ENCODE data around the gene ANO4. TPM values are rescaled to one million over a fixed set of nuclear protein-coding genes. Genes with fewer than 3 reads are reported as not detected.

Gene ANO4
- total and polyA plus RNA-seq, 4 experiments from 2014 or later: not detected

DNA sequence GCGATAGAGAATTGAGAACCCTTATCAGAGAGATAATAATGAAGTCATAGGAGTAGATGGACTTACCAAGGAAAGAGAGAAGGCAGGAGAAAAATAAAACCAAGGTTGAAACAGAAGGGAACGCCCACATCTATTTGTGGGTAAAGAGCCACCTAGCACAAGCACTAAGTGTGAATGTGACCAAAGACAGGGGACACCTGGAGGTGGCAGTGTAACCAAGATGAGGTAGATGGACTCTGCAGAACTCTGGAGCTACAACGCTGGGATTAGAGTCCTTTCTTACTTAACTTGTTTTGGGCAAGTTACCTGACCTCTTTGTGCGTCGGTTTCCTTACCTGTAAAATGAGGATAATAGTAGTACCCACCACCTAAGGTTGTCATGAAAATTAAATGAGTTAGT is 313.6 kb downstream of the ANO4 start:
- ChIA-PET CTCF (ENCODE audit: partially characterized antibody) (no interaction called here), POLR2A (ENCODE audit: partially characterized antibody) (no interaction called here)
- H3K27me3 Mint-ChIP-seq: peaks cover 0 to 6% of the 10 kb centered on the region in 2 donors
- no peak overlapping the region for H3K4me3 ChIP-seq (ENCODE audit: low read length in 2 of 2)
- H3K9me3 Mint-ChIP-seq: peaks cover 0 to 12% (median 4%) of the 10 kb centered on the region in 8 donors
- H3K27ac Mint-ChIP-seq: no peak overlapping the region
- no peaks in the 10 kb centered on the region for H3K4me1 ChIP-seq (ENCODE audit: insufficient read depth, low read length)
- H3K36me3 ChIP-seq (ENCODE audit: insufficient read depth, low read length): no peaks in the 10 kb centered on the region
- no peaks in the 10 kb centered on the region for H3K36me3 Mint-ChIP-seq
- H3K9me3 ChIP-seq (ENCODE audit: control insufficient read depth in 1 of 2, low read length in 2 of 2): no peaks in the 10 kb centered on the region
- no peak overlapping the region for H3K27ac ChIP-seq (ENCODE audit: low read depth, low read length)
- no peak for DNase-seq
- H3K4me3 Mint-ChIP-seq: no peak overlapping the region
- intact Hi-C loops (cut with micrococcal nuclease): no loop called here
- H3K4me1 Mint-ChIP-seq: no peaks in the 10 kb centered on the region
- H3K27me3 ChIP-seq (ENCODE audit: insufficient read depth, low read length): no peaks in the 10 kb centered on the region

DNA sequence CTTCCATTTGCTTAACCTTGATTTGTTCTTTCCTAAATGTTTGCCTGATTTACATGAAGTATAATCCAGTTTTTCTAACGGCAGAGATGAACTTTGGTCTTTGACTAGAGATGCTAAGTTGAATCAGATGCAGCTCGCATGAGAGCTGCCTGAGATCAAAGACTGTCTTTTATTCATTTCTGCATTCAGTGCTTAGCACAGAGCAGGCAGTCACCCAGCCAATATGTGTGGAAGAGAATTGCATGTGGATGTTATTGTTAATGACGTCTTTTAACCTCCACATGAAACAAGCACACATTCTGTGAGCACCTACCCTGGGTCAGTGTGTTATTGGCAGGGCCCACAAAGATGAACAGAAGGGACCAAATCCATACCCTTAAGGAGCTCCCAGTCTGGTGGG is 316.3 kb downstream of the ANO4 start:
- Mint-ChIP-seq H3K27ac (no peak overlapping the region), H3K4me3 (no peak overlapping the region), H3K4me1 (no peaks in the 10 kb centered on the region), H3K36me3 (no peaks in the 10 kb centered on the region), H3K9me3 (peaks cover 0 to 8% (median 0%) of the 10 kb centered on the region in 8 donors), H3K27me3 (peaks cover 0 to 6% of the 10 kb centered on the region in 2 donors)
- no peaks in the 10 kb centered on the region for H3K4me1 ChIP-seq (ENCODE audit: insufficient read depth, low read length)
- intact Hi-C loops (cut with micrococcal nuclease): no loop called here
- no peaks in the 10 kb centered on the region for H3K36me3 ChIP-seq (ENCODE audit: insufficient read depth, low read length)
- no peaks in the 10 kb centered on the region for H3K9me3 ChIP-seq (ENCODE audit: control insufficient read depth in 1 of 2, low read length in 2 of 2)
- H3K4me3 ChIP-seq (ENCODE audit: low read length in 2 of 2): no peak overlapping the region
- no peak overlapping the region for H3K27ac ChIP-seq (ENCODE audit: low read depth, low read length)
- DNase-seq: no peak
- ChIA-PET POLR2A (ENCODE audit: partially characterized antibody) (no interaction called here), CTCF (ENCODE audit: partially characterized antibody) (no interaction called here)
- no peaks in the 10 kb centered on the region for H3K27me3 ChIP-seq (ENCODE audit: insufficient read depth, low read length)

DNA sequence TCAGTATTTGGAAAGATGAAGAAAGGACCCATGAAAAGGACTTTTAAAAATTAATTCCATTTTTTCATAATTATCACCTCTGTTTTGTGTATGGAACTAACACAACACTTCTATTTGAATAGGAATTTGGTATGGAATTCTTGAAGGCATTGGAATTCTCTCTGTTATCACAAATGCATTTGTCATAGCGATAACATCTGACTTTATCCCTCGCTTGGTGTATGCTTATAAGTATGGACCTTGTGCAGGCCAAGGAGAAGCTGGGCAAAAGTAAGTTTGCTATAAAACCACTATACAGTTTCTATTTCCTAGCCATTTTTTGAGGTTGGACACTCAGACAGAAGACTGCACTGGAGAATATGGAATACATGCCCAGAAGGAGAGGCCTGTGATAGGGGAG is 316.9 kb downstream of the ANO4 start:
- H3K27ac ChIP-seq (ENCODE audit: low read depth, low read length): no peak overlapping the region
- no peaks in the 10 kb centered on the region for H3K36me3 Mint-ChIP-seq
- no peaks in the 10 kb centered on the region for H3K36me3 ChIP-seq (ENCODE audit: insufficient read depth, low read length)
- H3K27ac Mint-ChIP-seq: no peak overlapping the region
- no peak overlapping the region for H3K4me3 ChIP-seq (ENCODE audit: low read length in 2 of 2)
- H3K27me3 Mint-ChIP-seq: peaks cover 0 to 6% of the 10 kb centered on the region in 2 donors
- ChIA-PET CTCF (ENCODE audit: partially characterized antibody) (no interaction called here), POLR2A (ENCODE audit: partially characterized antibody) (no interaction called here)
- no peak overlapping the region for H3K4me3 Mint-ChIP-seq
- H3K27me3 ChIP-seq (ENCODE audit: insufficient read depth, low read length): no peaks in the 10 kb centered on the region
- H3K9me3 ChIP-seq (ENCODE audit: control insufficient read depth in 1 of 2, low read length in 2 of 2): no peaks in the 10 kb centered on the region
- no peaks in the 10 kb centered on the region for H3K4me1 ChIP-seq (ENCODE audit: insufficient read depth, low read length)
- H3K4me1 Mint-ChIP-seq: no peaks in the 10 kb centered on the region
- intact Hi-C loops (cut with micrococcal nuclease): no loop called here
- no peak for DNase-seq
- H3K9me3 Mint-ChIP-seq: peaks cover 0 to 8% (median 0%) of the 10 kb centered on the region in 8 donors

DNA sequence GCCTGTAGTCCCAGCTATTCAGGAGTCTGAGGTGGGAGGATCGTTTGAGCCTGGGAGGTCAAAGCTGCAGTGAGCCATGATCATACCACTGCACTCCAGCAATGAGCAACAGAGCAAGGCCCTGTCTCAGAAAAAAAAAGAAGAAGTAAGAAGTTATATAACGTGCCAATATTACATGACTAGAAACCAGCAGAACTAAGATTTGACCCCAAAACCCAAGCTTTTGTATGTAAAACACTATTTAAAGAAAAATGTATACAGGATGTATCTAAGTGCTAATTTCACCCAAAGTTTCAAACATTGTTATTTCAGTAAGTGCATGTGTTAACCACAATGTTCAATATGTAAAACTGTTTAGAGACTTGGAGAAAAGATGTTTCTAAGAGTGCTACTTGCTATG is 320.8 kb downstream of the ANO4 start:
- ChIA-PET POLR2A (ENCODE audit: partially characterized antibody) (no interaction called here), CTCF (ENCODE audit: partially characterized antibody) (no interaction called here)
- Mint-ChIP-seq H3K4me1 (no peaks in the 10 kb centered on the region), H3K9me3 (peaks cover 0 to under 1% (median 0%) of the 10 kb centered on the region in 8 donors), H3K36me3 (no peaks in the 10 kb centered on the region), H3K27me3 (peaks cover 0 to 1% of the 10 kb centered on the region in 2 donors), H3K27ac (no peak overlapping the region), H3K4me3 (no peak overlapping the region)
- H3K4me3 ChIP-seq (ENCODE audit: low read length in 2 of 2): no peak overlapping the region
- no peaks in the 10 kb centered on the region for H3K9me3 ChIP-seq (ENCODE audit: control insufficient read depth in 1 of 2, low read length in 2 of 2)
- no peaks in the 10 kb centered on the region for H3K36me3 ChIP-seq (ENCODE audit: insufficient read depth, low read length)
- intact Hi-C loops (cut with micrococcal nuclease): no loop called here
- no peaks in the 10 kb centered on the region for H3K27me3 ChIP-seq (ENCODE audit: insufficient read depth, low read length)
- H3K4me1 ChIP-seq (ENCODE audit: insufficient read depth, low read length): no peaks in the 10 kb centered on the region
- H3K27ac ChIP-seq (ENCODE audit: low read depth, low read length): no peak overlapping the region
- no peak for DNase-seq

DNA sequence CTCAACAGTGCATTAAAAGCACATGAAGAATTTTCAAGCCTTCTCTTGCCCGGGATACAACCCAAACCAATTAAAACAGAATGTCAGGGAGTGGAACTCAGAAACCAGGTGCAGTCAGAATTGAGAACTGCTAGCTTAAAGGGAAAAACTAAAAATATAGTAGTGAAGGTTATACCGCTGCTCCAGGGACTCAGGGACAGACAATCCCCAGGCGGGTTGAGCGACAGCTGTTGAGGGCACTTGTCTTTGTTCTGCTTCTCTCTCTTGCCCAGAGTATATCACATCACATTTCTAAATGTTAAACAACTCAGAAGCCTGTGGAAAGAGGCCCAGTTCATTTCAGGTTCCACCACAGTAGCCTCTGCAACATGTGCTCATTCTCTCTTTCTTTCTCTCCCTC is 322.3 kb downstream of the ANO4 start:
- Histone ChIP-seq H3K4me3 (ENCODE audit: low read length in 2 of 2) (no peak overlapping the region), H3K27ac (ENCODE audit: low read depth, low read length) (no peak overlapping the region), H3K36me3 (ENCODE audit: insufficient read depth, low read length) (no peaks in the 10 kb centered on the region), H3K4me1 (ENCODE audit: insufficient read depth, low read length) (no peaks in the 10 kb centered on the region), H3K9me3 (ENCODE audit: control insufficient read depth in 1 of 2, low read length in 2 of 2) (no peaks in the 10 kb centered on the region), H3K27me3 (ENCODE audit: insufficient read depth, low read length) (no peaks in the 10 kb centered on the region)
- Mint-ChIP-seq H3K4me1 (no peaks in the 10 kb centered on the region), H3K27ac (no peak overlapping the region), H3K9me3 (peaks cover 0 to 8% (median 0%) of the 10 kb centered on the region in 8 donors), H3K4me3 (no peak overlapping the region), H3K36me3 (no peaks in the 10 kb centered on the region), H3K27me3 (no peaks in the 10 kb centered on the region)
- intact Hi-C loops (cut with micrococcal nuclease): no loop called here
- CTCF ChIA-PET (ENCODE audit: partially characterized antibody): no interaction called here
- DNase-seq: no peak
- POLR2A ChIA-PET (ENCODE audit: partially characterized antibody): no interaction called here

DNA sequence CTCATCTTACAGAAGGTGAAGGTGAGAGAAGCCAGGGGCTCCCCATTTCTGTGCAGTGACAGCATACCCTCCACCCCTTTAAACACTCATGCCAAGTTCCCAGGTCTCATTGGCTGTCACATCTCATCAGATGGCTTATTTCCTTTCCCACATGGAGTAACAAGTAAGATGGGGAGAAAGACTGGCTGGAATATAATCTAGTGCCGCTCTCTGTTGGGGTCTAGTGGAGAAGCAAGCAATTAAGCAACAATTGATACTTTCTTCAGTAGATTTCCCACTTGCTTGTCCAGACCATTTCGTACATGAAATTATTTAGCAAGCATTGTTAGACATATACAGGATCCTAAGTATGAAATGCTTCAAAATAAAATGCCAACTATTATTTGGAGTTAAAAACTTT is 323.3 kb downstream of the ANO4 start:
- intact Hi-C loops (cut with micrococcal nuclease): no loop called here
- Mint-ChIP-seq H3K27ac (no peak overlapping the region), H3K9me3 (peaks cover 0 to 13% (median 0%) of the 10 kb centered on the region in 8 donors), H3K27me3 (no peaks in the 10 kb centered on the region), H3K4me1 (no peaks in the 10 kb centered on the region), H3K36me3 (no peaks in the 10 kb centered on the region), H3K4me3 (no peak overlapping the region)
- no peak overlapping the region for H3K4me3 ChIP-seq (ENCODE audit: low read length in 2 of 2)
- DNase-seq: no peak
- H3K4me1 ChIP-seq (ENCODE audit: insufficient read depth, low read length): no peaks in the 10 kb centered on the region
- CTCF ChIA-PET (ENCODE audit: partially characterized antibody): no interaction called here
- POLR2A ChIA-PET (ENCODE audit: partially characterized antibody): no interaction called here
- no peak overlapping the region for H3K27ac ChIP-seq (ENCODE audit: low read depth, low read length)
- no peaks in the 10 kb centered on the region for H3K36me3 ChIP-seq (ENCODE audit: insufficient read depth, low read length)
- no peaks in the 10 kb centered on the region for H3K9me3 ChIP-seq (ENCODE audit: control insufficient read depth in 1 of 2, low read length in 2 of 2)
- H3K27me3 ChIP-seq (ENCODE audit: insufficient read depth, low read length): no peaks in the 10 kb centered on the region

DNA sequence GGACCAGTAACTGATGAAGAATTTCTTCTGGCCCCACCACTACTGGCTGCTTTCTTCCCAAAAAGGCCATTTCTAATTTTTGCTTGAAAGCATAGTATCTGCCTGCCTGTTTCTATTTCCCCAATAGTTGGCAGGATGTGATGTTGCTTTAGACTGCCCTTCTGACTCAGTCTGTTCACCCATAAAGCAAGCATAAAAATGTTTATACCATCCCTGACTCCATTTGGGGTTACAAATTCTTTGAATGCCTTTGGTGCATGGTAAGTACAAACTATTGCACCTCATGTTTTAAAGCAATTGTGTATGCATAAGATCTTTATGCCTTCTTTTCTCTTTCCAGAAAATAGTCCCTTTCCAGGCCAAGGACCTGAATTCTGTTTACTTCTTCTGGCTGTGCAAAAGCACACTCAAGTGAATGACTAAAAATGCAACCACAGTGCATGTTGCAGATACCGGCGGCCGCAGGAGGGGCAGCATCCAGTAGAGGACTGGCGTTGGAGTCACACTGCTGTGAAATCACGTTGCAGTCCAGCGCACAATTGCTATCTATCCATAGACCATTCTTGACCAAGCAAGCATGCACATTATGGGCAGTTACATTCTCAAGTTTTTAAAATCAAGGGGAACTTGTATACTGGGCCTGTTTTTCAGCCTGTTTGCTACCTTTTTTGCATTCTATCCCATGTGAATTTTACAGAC is 333.1 kb downstream of the ANO4 start:
- Histone ChIP-seq H3K4me3 (ENCODE audit: low read length in 2 of 2) (no peak overlapping the region), H3K27me3 (ENCODE audit: insufficient read depth, low read length) (no peaks in the 10 kb centered on the region), H3K27ac (ENCODE audit: low read depth, low read length) (no peak overlapping the region), H3K9me3 (ENCODE audit: control insufficient read depth in 1 of 2, low read length in 2 of 2) (no peaks in the 10 kb centered on the region), H3K4me1 (ENCODE audit: insufficient read depth, low read length) (no peaks in the 10 kb centered on the region), H3K36me3 (ENCODE audit: insufficient read depth, low read length) (no peaks in the 10 kb centered on the region)
- Mint-ChIP-seq H3K4me1 (no peaks in the 10 kb centered on the region), H3K27me3 (peaks cover 1 to 4% of the 10 kb centered on the region in 2 donors), H3K9me3 (peaks cover 0 to 4% (median 2%) of the 10 kb centered on the region in 8 donors), H3K4me3 (no peak overlapping the region), H3K36me3 (no peaks in the 10 kb centered on the region), H3K27ac (no peak overlapping the region)
- POLR2A ChIA-PET (ENCODE audit: partially characterized antibody): no interaction called here
- intact Hi-C loops (cut with micrococcal nuclease): no loop called here
- CTCF ChIA-PET (ENCODE audit: partially characterized antibody): no interaction called here
- no peak for DNase-seq

All from CD4-positive, alpha-beta memory T cell (primary cell).